ENCODE measurements around the gene ZMYM4.

The ZMYM4 gene

DNA sequence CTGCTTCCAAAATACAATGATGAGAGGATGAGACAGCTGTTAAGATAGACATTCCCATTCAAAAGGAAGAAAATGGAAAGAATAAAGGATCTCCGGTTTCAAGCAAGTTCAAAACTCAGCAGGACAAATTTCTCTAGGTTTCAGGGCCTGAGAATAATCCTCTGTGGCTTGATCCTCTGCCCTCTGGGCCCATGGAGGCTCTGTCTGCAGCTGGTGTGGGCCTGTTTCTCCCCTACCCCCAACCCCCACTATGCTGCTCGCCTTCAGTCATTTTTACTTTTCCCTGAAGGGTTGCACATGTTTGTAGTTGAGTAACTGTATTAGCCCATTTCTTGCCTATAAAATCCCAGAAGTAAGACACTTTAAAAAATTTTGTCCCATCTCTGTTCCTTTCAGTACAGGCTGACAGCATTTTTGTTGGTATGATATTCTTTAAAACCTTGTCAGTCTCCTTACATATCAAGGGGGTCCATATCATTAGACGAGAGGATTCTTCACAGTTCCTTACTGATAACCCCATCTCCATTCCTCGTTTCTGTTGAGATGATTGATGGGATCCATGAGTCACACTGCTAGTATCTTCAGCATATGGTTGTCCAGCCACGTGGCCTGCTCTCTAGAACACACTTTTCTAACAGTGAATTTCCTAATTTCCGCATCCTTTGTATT is 10.5 kb downstream of the ZMYM4 start:
- no peak for DNase-seq (ENCODE audit: low read depth)

- no peak for DNase-seq (ENCODE audit: low read depth)
Observed at GRCh38 chr1:35279555-35279904, 11.0 kb downstream of the ZMYM4 start.

DNA sequence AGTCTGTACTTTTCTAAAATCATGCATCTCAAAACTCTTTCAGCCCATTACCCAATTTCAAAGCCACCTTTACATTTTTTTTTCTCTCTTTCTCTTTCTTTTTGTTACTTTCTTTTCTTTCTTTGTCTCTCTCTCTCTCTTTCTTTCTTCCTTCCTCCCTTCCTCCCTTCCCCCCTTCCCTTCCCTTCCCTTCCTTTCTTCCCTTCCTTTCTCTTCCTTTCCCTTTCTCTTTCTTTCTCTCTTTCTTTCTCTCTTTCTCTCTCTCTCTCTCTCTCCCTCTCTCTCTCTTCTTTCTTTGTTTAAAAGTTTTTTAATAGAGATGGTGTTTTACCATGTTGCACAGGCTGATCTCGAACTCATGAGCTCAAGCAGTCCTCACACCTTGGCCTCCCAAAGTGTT is 11.5 kb downstream of the ZMYM4 start:
- no peak for DNase-seq (ENCODE audit: low read depth)

- DNase-seq (ENCODE audit: low read depth): no peak
Observed at GRCh38 chr1:35281565-35281964, 13.1 kb downstream of the ZMYM4 start.

DNA sequence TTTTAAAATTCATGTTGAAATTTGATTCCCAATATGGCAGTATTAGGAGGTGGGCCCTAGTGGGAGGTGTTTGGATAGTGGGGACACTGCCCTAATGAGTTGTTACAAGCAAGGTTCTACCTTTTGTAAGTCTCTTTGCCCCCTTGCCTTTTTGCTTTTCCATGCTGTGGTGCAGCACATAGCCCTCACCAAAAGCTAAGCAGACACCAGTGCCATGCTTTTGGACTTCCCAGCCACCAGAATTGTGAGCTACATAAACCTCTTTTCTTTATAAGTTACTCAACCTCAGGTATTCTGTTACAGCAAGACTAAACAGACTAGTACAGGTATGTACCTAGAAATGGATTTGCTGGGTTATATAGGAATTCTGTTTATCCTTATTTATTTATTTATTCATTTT is 13.7 kb downstream of the ZMYM4 start:
- no peak for DNase-seq (ENCODE audit: low read depth)

GRCh38 chr1:35284852-35285251 is 16.3 kb downstream of the ZMYM4 start:
- no peak for DNase-seq (ENCODE audit: low read depth)

DNA sequence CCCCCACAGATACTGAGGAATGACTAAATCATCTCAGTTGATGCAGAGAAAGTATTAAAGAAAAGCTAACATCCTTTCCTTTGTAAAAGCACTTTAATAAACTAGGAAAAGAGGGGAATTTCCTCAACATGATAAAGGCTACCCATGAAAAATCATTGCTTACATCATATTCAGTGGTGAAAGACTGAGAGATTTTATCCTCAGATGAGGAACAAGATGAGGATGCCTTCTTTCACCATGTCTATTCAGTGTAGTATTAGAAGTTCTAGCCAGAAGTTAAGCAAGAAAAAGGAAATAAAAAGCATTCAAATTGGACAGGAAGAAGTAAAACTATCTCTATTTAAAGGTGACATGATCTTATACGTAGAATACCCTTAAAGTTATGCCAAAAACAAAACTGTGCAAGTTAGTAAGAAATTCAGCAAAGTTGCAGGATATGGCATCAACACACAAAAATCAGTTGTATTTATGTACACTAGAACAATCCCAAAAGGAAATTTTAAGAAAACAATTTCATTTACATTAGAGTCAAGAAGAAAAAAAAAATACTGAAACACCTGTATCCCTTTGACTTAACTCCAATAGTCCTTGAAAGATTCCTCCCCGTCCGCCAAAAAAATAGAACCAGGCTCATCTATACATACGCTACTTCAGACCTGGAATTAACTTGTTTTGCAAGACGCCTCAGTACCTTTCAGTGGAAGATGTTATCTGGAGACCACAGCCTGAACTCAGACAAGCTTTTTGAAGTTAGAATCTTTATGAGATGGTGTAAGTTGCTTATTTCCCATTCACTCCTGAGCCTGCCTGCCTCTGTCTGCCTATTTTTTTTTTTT is 17.5 kb downstream of the ZMYM4 start:
- no peak for DNase-seq (ENCODE audit: low read depth)

DNA sequence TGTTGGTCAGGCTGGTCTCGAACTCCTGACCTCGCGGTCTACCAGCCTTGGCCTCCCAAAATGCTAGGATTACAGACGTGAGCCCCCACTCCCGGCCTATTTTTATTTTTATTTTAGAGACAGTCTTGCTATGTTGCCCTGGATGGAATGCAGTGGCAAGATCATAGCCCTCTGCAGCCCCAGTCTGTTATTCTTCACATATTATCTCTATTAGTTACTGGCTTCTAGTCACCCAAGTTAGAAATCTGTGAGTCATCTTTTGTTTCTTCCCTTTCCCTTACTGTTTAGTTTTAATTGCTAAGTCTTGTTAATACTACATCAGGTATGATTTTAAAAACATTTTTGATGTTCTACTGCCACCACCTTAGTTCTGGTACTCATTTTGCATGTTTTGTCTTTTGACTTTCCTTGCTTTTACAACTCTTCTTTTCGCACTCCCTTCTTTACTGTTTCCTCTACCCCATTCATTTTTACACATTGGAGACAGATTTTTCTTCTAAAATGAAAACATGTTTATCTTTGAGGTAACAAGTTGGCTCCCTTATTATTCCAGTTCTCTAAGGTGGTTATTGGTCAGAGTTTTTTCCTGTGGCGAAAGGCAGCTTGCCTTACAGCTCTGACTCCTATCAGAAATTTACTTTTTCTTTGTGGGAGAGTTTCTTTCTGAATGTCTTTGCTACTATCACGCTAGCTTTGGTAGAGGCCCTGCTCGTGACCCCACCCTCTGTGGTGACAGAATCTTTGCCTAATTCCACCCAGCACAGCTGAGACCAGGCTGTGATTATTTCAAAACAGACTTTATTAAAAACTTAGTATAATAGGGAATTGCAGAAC is 19.5 kb downstream of the ZMYM4 start:
- DNase-seq (ENCODE audit: low read depth): no peak

DNA sequence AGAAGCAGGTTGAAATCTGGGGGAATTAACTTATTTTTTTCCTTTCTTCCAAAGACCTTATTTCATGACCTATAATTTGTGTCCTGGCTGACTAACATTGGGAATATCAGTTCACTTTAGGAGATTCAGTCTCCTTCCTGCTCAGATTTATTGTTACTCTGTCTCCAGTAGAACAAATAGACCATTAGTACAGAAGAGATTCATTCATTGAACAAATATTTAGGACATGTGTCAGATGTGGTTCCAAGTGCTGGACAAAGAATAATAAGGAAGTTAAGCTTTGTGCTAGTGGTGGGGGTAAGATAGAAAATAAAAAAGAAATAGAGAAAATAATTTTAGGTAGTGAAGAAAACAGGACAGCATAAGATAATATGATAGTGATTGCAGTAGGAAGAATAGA is 20.3 kb downstream of the ZMYM4 start:
- no peak for DNase-seq (ENCODE audit: low read depth)

DNA sequence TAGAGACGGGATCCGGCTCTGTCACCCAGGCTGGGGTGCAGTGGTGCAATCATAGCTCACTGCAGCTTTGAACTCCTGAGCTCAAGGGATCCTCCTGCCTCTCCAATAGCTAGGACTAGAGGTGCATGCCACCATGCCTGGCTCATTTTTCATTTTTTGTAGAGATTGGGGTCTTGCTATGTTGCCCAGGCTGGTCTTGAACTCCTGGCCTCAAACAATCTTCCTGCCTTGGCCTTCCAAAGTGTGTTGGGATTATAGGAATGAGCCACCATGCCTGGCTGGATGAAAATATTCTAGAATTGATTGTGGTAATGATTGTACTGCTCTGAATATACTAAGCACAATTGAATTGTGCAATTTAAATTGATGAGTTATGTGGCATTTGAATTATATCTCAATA is 21.9 kb downstream of the ZMYM4 start:
- no peak for DNase-seq (ENCODE audit: low read depth)

DNA sequence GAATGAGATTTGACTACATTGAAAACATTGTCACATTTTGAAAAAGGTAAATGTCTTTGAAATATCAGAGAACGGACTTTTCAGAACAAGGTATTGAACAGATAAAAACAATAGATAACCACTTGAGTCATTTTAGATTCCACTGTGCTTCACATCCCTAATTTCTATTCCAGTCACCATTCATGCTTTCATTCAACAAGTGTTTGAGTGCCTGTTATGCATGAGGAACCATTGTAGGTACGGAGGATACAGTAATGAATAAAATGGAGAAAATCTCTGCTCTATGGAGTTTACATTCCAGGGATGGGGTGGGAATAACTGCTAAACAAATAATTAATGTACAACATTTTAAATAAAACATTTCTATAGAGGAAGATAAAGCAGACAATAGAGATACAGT is 26.3 kb downstream of the ZMYM4 start:
- no peak for DNase-seq (ENCODE audit: low read depth)

DNA sequence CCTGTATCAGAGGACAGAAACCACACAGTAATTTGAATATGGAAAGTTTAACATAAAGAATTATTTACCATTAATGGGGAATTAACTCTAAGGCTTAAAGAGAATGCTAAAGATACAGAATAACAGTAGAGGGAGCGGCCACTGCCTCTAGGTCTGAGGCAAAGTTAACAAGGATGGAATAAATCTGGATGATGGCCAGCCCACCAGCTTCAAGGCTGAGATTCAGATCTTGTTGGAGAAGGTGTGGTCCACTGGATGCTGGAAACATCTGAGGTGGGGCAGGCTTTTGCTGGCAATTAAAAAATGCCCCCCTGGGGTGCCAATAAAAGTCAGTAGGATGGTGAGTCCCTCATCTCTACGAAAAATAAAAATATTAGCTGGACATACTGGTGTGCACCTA is 29.4 kb downstream of the ZMYM4 start:
- DNase-seq (ENCODE audit: low read depth): no peak

GRCh38 chr1:35298464-35298863 is 30.0 kb downstream of the ZMYM4 start:
- DNase-seq (ENCODE audit: low read depth): no peak

GRCh38 chr1:35300376-35300775 is 31.9 kb downstream of the ZMYM4 start:
- no peak for DNase-seq (ENCODE audit: low read depth)

DNA sequence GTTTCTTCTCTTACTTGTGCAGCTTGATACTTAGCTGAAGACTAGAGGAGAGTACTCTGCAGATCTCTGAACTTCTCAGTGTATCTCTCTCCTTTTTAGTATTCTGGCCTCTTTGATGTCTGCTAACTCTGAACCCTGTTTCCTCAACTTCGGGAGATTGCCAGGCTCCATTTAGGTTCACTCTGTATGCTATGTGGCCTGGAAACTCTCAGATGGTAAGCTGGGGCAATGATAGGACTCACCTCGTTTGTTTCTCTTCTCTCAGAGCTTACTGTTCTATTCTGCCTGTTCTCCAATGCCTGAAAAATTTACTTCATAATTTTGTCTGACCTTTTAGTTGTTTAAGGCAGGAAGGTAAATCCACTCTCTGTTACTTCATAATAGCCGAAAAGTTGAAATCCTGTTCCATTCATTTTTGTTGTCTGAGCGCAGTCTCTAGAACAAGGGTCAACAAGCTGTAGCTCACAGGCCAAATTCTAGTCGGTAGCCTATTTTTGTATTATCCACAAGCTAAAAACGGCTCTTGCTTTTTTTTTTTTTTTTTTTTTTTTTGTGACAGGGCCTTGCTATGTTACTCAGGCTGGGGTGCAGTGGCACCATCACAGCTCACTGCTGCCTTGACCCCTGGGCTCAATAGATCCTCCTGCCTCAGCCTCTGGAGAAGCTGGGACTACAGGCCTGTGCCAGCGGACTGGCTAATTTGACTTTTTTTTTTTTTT is 33.3 kb downstream of the ZMYM4 start:
- no peak for DNase-seq (ENCODE audit: low read depth)

GRCh38 chr1:35305383-35305782 is 36.9 kb downstream of the ZMYM4 start:
- DNase-seq (ENCODE audit: low read depth): no peak

GRCh38 chr1:35315649-35316048 is 47.1 kb downstream of the ZMYM4 start:
- no peak for DNase-seq (ENCODE audit: low read depth)

- no peak for DNase-seq (ENCODE audit: low read depth)
Observed at GRCh38 chr1:35316264-35316663, 47.8 kb downstream of the ZMYM4 start.

DNA sequence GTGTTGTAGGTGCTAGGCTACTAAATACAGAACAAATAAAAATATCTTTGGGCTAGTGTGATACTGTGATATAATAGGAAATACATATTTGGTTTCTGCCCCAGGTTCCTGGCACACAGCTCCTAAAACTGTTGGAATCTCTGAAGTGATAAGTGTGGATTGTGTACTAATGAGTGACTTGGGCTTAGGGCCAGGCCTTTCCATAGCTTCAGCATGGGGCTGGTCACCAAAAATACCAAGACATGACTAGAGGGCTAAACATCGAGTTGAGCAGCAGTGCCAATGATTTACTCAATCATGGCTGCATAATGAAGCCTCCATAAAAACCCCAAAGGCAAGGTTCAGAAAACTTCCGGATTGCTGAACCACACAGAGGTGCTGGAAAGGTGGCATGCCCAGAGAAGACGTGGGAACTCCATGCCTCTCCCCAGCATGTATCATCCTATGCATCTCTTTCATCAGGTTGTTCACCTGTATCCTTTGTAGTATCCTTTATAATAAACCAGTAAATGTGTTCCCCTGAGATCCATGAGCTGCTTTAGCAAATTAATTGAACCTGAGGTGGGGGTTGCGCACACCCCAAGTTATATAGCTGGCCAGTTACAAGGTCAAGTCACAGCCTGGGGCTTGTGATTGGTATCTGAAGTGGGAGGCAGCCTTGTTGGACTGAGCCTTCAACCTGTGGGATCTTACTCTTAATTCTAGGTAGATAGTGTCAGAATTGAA is 51.6 kb downstream of the ZMYM4 start:
- DNase-seq (ENCODE audit: low read depth): no peak

- no peak for DNase-seq (ENCODE audit: low read depth)
Observed at GRCh38 chr1:35320937-35321336, 52.4 kb downstream of the ZMYM4 start.

DNA sequence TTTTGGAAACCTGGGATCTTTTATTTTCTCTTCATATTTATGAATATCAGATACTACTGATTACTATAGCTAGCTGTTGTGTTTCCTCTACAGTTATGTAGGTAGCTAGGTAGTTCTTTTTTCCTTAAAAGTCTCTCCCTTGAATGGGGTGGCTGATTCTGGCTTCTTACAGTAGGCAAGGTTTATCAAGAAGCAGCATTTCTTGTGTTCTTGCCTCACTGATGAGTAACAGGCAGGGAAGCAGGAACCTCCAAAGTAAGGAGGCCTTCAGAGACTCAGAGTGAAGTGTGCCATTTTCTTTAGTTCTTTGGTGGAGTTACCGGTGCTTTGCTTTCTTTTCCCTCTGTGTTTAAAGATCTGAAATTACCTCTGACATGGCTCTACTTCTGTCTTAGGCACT is 56.0 kb downstream of the ZMYM4 start:
- DNase-seq (ENCODE audit: low read depth): no peak
